ENCODE results near the gene ETV3.
A peak's percentile ranks its signal among the peaks of the same experiment; 100 is the strongest.
"Not testable (repeated sequence)": the region's sequence is repeated elsewhere in the genome, so short reads cannot be mapped to it uniquely, and the experiment has no call there.

Gene ETV3

DNA sequence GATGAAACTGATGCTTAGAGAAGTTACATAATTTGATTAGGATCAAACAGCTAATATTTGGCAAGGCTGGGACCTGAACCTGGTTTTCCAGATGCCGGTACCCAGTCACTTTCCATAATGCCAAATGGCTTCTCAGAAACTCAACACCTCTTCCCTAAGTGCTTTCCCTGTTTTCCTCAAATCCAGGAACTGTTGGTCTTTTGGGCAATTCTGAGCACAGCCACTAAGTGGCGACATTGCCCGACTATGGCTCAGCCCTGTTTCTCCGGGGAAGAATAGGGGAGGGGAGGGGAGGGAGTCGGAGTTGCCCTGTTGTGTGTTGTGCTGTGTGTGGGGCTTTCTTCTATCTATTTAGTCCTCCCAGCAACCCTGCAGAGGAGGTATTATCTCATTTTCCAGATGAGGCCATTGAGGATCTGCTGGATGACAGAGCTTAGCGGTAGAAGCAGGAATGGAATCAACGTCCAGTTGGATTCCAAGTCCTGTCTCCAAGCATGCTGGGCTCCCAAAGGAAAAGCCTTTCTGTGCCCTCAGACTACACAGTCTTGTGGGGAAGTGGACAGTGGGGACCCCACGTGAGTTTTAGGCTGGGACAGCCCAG lies 33.8 kb upstream of the ETV3 start:
- DNase-seq; H3K36me3 ChIP-seq (ENCODE audit: control insufficient read depth in 4 of 4, insufficient read depth in 4 of 4, low read length in 3 of 4); H3K4me3 ChIP-seq (ENCODE audit: control insufficient read depth in 1 of 7, extremely low read depth in 1 of 7, insufficient read depth in 4 of 7, low read depth in 2 of 7, low read length in 6 of 7); POLR2A ChIA-PET; H3K27me3 ChIP-seq (replicated peaks in 2 of 5; ENCODE audit: control insufficient read depth in 4 of 5, insufficient read depth in 5 of 5, low read length in 4 of 5); H3K4me1 ChIP-seq (ENCODE audit: control extremely low read depth in 1 of 4, control insufficient read depth in 4 of 4, insufficient read depth in 4 of 4, low read length in 3 of 4); H3K9me3 ChIP-seq (ENCODE audit: control extremely low read depth in 1 of 5, control insufficient read depth in 4 of 5, insufficient read depth in 2 of 5, low read depth in 1 of 5, low read length in 4 of 5); H3K27ac ChIP-seq (ENCODE audit: insufficient read depth in 1 of 2, low read depth in 1 of 2, low read length in 2 of 2, poor library complexity in 1 of 2, severe bottlenecking in 2 of 2): not testable (repeated sequence)
- WGBS (ENCODE audit: insufficient coverage): 20% methylated on average over 1 of the region's 8 CpGs
- CTCF ChIA-PET: interaction anchor here (1.0 to 2.4 kb wide), 6 partner anchors 9 to 340 kb away, joined by 3 to 7 read pairs (median 4); no protein-coding TSS in a partner anchor

DNA sequence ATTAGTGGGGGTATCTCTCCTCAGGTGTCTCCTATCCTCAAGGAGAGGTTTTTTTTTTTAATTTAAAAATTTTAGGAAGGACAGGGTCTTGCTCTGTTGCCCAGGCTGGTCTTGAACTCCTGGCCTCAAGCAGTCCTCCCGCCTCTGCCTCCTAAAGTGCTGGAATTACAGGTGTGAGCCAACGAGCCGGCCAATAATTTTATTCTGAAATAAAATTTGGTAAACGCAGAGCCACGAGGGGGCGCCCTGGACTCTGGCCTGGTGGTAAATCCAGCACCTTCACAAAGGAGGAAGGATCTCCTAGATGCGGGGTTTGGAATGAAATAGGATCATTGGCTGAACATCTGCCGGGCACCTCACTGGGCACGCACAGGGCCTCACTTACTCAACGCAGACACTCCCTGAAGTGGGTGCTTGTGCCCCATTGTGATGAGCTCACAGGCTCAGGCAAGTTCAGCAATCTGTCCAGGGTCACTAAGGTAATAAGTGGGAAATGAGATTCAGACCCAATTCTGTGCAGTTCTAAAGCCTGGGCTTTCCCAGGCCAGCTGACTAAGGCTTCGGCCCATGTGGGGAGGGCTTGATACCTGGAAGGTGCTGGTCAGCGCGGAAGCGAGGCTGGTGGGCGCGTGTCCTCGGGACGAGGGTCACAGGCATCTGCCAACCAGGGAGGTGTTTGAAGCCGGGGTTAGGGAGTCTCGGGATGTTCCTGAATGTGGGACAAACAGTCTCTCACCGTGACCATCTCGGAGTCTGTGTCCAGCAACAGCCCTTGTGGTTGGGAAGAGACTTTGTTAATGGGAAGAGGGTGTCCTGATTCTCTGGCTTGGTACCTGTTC lies 32.7 kb upstream of the ETV3 start:
- Histone ChIP-seq H3K9me3 (ENCODE audit: control extremely low read depth in 1 of 5, control insufficient read depth in 4 of 5, insufficient read depth in 2 of 5, low read depth in 1 of 5, low read length in 4 of 5) (no peaks in the 10 kb centered on the region), H3K4me1 (ENCODE audit: control extremely low read depth in 1 of 4, control insufficient read depth in 4 of 4, insufficient read depth in 4 of 4, low read length in 3 of 4) (peaks cover 0 to 5% (median 0%) of the 10 kb centered on the region in 4 experiments), H3K36me3 (ENCODE audit: control insufficient read depth in 4 of 4, insufficient read depth in 4 of 4, low read length in 3 of 4) (no peaks in the 10 kb centered on the region), H3K27me3 (replicated peaks in 2 of 5; ENCODE audit: control insufficient read depth in 4 of 5, insufficient read depth in 5 of 5, low read length in 4 of 5) (peaks cover 0 to 4% (median 0%) of the 10 kb centered on the region in 5 experiments), H3K27ac (ENCODE audit: insufficient read depth in 1 of 2, low read depth in 1 of 2, low read length in 2 of 2, poor library complexity in 1 of 2, severe bottlenecking in 2 of 2) (no peak overlapping the region), H3K4me3 (ENCODE audit: control insufficient read depth in 1 of 7, extremely low read depth in 1 of 7, insufficient read depth in 4 of 7, low read depth in 2 of 7, low read length in 6 of 7) (no peak overlapping the region)
- 75% methylated on average over 20 of the region's 22 CpGs for WGBS (ENCODE audit: insufficient coverage)
- POLR2A ChIA-PET: no interaction called here
- CTCF ChIA-PET: interaction anchor here (1.0 to 1.7 kb wide), 5 partner anchors 10 to 341 kb away, joined by 3 to 6 read pairs (median 4); no protein-coding TSS in a partner anchor
- peak; percentile 25 to 67 (median 62) for DNase-seq

DNA sequence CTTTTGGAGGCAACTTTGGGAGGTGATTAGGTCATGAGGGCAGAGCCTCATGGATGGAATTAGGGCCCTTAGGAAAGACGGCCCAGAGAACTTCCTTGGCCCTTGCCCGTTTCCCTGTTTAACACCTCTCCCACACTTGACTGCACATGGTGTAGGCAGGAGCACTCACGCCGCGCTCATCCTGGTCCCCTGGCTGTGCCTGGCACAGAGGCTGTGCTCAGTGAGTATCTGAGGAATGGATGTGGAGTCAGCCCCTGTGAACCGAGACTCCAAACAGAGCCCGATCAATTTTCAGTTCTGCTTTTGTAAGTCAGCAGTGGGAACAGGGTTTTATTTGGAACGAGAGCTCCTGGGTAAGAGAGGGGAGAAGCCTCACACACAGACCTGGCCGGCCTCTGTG lies 29.8 kb upstream of the ETV3 start:
- Histone ChIP-seq H3K27ac (ENCODE audit: insufficient read depth in 1 of 2, low read depth in 1 of 2, low read length in 2 of 2, poor library complexity in 1 of 2, severe bottlenecking in 2 of 2) (no peak overlapping the region), H3K27me3 (replicated peaks in 2 of 5; ENCODE audit: control insufficient read depth in 4 of 5, insufficient read depth in 5 of 5, low read length in 4 of 5) (peaks cover 0 to 4% (median 0%) of the 10 kb centered on the region in 5 experiments), H3K4me3 (ENCODE audit: control insufficient read depth in 1 of 7, extremely low read depth in 1 of 7, insufficient read depth in 4 of 7, low read depth in 2 of 7, low read length in 6 of 7) (no peak overlapping the region), H3K36me3 (ENCODE audit: control insufficient read depth in 4 of 4, insufficient read depth in 4 of 4, low read length in 3 of 4) (no peaks in the 10 kb centered on the region), H3K9me3 (ENCODE audit: control extremely low read depth in 1 of 5, control insufficient read depth in 4 of 5, insufficient read depth in 2 of 5, low read depth in 1 of 5, low read length in 4 of 5) (no peaks in the 10 kb centered on the region), H3K4me1 (ENCODE audit: control extremely low read depth in 1 of 4, control insufficient read depth in 4 of 4, insufficient read depth in 4 of 4, low read length in 3 of 4) (peaks cover 0 to 6% (median 0%) of the 10 kb centered on the region in 4 experiments)
- DNase-seq: no peak
- 98% methylated on average over 5 of the region's 9 CpGs for WGBS (ENCODE audit: insufficient coverage)
- ChIA-PET CTCF (interaction anchor here (0.6 to 2.6 kb wide), 3 partner anchors 9 to 28 kb away, joined by 3 to 17 read pairs (median 9); no protein-coding TSS in a partner anchor), POLR2A (no interaction called here)

DNA sequence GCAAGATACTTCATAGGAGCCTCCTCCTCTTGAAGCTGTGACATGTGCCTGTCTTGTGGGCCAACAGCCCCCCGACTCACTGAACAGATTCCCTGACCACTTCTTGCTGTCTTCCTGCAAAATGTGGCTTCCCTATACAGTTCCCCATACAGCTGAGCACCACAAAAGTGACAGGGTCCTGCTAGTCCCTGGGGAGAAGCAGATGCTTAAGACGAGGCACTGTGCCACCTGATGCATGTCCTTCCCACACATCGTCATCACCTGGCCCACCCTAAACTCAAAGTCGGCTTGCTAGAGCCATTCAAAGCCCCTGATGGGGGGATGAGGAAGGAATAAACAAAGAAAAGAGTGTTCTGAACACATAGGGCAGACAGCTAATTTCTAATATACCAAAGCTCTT lies 29.2 kb upstream of the ETV3 start:
- H3K27ac ChIP-seq (ENCODE audit: insufficient read depth in 1 of 2, low read depth in 1 of 2, low read length in 2 of 2, poor library complexity in 1 of 2, severe bottlenecking in 2 of 2): no peak overlapping the region
- H3K27me3 ChIP-seq (replicated peaks in 2 of 5; ENCODE audit: control insufficient read depth in 4 of 5, insufficient read depth in 5 of 5, low read length in 4 of 5): peaks cover 0 to 4% (median 0%) of the 10 kb centered on the region in 5 experiments
- no CpG with 5 or more reads among the region's 4 CpGs for WGBS (ENCODE audit: insufficient coverage)
- no peaks in the 10 kb centered on the region for H3K9me3 ChIP-seq (ENCODE audit: control extremely low read depth in 1 of 5, control insufficient read depth in 4 of 5, insufficient read depth in 2 of 5, low read depth in 1 of 5, low read length in 4 of 5)
- H3K4me3 ChIP-seq (ENCODE audit: control insufficient read depth in 1 of 7, extremely low read depth in 1 of 7, insufficient read depth in 4 of 7, low read depth in 2 of 7, low read length in 6 of 7): no peak overlapping the region
- CTCF ChIA-PET: interaction anchor here (0.9 to 2.6 kb wide), 6 partner anchors 11 to 338 kb away, joined by 3 to 17 read pairs (median 5); no protein-coding TSS in a partner anchor
- H3K4me1 ChIP-seq (ENCODE audit: control extremely low read depth in 1 of 4, control insufficient read depth in 4 of 4, insufficient read depth in 4 of 4, low read length in 3 of 4): peaks cover 0 to 6% (median 0%) of the 10 kb centered on the region in 4 experiments
- POLR2A ChIA-PET: no interaction called here
- DNase-seq: no peak
- no peaks in the 10 kb centered on the region for H3K36me3 ChIP-seq (ENCODE audit: control insufficient read depth in 4 of 4, insufficient read depth in 4 of 4, low read length in 3 of 4)

DNA sequence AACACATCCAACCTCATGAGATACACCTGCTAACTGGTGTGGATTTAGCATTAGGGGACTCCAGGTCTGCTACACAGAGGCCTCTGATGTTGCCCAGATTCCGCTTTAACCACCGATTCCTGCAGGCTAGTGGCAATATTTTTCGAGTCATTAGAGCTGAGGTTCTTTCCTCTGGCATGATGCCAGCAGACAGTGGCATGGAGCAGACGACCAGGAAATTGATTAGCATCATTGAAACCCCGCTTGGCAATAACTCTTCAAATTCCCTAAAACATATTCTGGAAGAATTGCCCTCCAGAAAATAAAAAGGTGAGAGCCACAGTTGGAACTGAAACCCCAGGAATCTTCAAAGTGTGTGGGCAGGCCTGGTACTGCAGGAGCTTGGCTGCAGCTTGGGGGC lies 28.4 kb upstream of the ETV3 start:
- no peaks in the 10 kb centered on the region for H3K36me3 ChIP-seq (ENCODE audit: control insufficient read depth in 4 of 4, insufficient read depth in 4 of 4, low read length in 3 of 4)
- no peak overlapping the region for H3K27ac ChIP-seq (ENCODE audit: insufficient read depth in 1 of 2, low read depth in 1 of 2, low read length in 2 of 2, poor library complexity in 1 of 2, severe bottlenecking in 2 of 2)
- CTCF ChIA-PET: interaction anchor here (0.6 to 2.6 kb wide), 8 partner anchors 9 to 339 kb away, joined by 3 to 17 read pairs (median 4); no protein-coding TSS in a partner anchor
- POLR2A ChIA-PET: no interaction called here
- H3K4me3 ChIP-seq (ENCODE audit: control insufficient read depth in 1 of 7, extremely low read depth in 1 of 7, insufficient read depth in 4 of 7, low read depth in 2 of 7, low read length in 6 of 7): no peak overlapping the region
- H3K27me3 ChIP-seq (replicated peaks in 2 of 5; ENCODE audit: control insufficient read depth in 4 of 5, insufficient read depth in 5 of 5, low read length in 4 of 5): peaks cover 0 to 4% (median 0%) of the 10 kb centered on the region in 5 experiments
- no peaks in the 10 kb centered on the region for H3K9me3 ChIP-seq (ENCODE audit: control extremely low read depth in 1 of 5, control insufficient read depth in 4 of 5, insufficient read depth in 2 of 5, low read depth in 1 of 5, low read length in 4 of 5)
- 47% methylated on average over 3 of the region's 5 CpGs for WGBS (ENCODE audit: insufficient coverage)
- H3K4me1 ChIP-seq (ENCODE audit: control extremely low read depth in 1 of 4, control insufficient read depth in 4 of 4, insufficient read depth in 4 of 4, low read length in 3 of 4): peaks cover 0 to 6% (median 0%) of the 10 kb centered on the region in 4 experiments
- DNase-seq: no peak

DNA sequence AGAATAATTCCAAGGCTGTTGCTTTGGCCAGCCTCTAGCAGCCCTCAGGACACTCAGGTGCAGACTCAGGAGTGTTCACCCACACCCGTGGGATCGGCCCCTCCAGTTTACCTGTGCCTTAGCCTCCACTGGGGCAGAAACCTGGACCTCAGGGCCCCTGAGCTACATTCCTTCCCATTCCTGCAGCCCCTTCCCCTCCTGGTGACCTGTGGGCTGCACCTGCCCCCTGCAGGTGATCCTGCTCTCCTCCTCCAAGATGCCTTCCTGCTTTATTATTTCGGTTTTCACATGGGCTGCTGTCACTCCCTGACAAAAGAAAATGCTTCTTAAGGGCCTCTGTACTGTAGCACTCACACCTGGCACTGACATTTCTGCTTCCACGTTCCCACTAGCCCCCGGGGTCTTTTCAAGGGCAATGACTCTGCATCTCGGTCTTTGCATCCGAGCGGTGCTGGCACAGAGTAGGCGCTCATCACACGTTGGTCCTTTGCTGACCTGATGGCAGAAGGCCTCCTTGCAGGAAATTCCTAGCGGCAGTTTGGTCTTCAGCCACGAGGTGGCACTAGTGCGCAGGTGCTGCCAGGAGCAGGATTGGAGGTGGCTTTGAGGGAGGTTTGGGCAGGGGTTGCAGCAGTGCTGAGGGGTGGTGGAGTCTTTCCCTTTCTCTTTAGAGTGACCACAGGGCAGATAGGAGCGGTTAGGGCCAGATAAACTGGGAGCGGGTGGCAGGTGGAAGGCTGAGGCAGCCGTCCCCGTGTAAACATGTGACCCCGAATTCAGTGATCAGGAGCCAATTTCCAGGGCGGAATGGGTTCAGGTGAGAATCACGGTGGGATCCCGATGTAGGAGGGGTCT lies 25.3 kb upstream of the ETV3 start:
- H3K27ac ChIP-seq (ENCODE audit: insufficient read depth in 1 of 2, low read depth in 1 of 2, low read length in 2 of 2, poor library complexity in 1 of 2, severe bottlenecking in 2 of 2): no peak overlapping the region
- H3K9me3 ChIP-seq (ENCODE audit: control extremely low read depth in 1 of 5, control insufficient read depth in 4 of 5, insufficient read depth in 2 of 5, low read depth in 1 of 5, low read length in 4 of 5): no peaks in the 10 kb centered on the region
- 22% methylated on average over 16 of the region's 21 CpGs for WGBS (ENCODE audit: insufficient coverage)
- no peaks in the 10 kb centered on the region for H3K36me3 ChIP-seq (ENCODE audit: control insufficient read depth in 4 of 4, insufficient read depth in 4 of 4, low read length in 3 of 4)
- H3K27me3 ChIP-seq (replicated peaks in 2 of 5; ENCODE audit: control insufficient read depth in 4 of 5, insufficient read depth in 5 of 5, low read length in 4 of 5): peaks cover 0 to 3% (median 0%) of the 10 kb centered on the region in 5 experiments
- DNase-seq: peak; percentile 49 to 74 (median 63)
- POLR2A ChIA-PET: no interaction called here
- CTCF ChIA-PET: no interaction called here
- peaks cover 0 to 6% (median 0%) of the 10 kb centered on the region in 4 experiments for H3K4me1 ChIP-seq (ENCODE audit: control extremely low read depth in 1 of 4, control insufficient read depth in 4 of 4, insufficient read depth in 4 of 4, low read length in 3 of 4)
- peak overlapping the region in 2 of 7 experiments; percentile 26 to 61 for H3K4me3 ChIP-seq (ENCODE audit: control insufficient read depth in 1 of 7, extremely low read depth in 1 of 7, insufficient read depth in 4 of 7, low read depth in 2 of 7, low read length in 6 of 7)

All from common myeloid progenitor, CD34-positive (primary cell).